Transverse colon (tissue), 4 donors: ENCODE results near the gene ETV7. TPM values are rescaled to one million over a fixed set of nuclear protein-coding genes. Genes with fewer than 3 reads are reported as not detected.

Experiments used
- DNase-seq: peaks from one replicate; pipeline ENCODE4 v3.0.0-alpha.2; 2019
- H3K27ac ChIP-seq, 4 donors: fragments of 200-600 bp; sonication (generic); 2 replicates each; pipeline ENCODE4 v1.5.1; 2016 to 2018; ENCODE audit warnings: inconsistent platforms in 4 of 4
- H3K27me3 ChIP-seq: fragments of 200-600 bp; sonication (generic); 2 replicates; pipeline ENCODE4 v1.5.1; 2017; ENCODE audit warnings: inconsistent platforms
- H3K36me3 ChIP-seq, 4 donors: fragments of 200-600 bp; sonication (generic); 2 replicates each; pipeline ENCODE4 v1.5.1; 2017 to 2019; ENCODE audit warnings: inconsistent platforms in 4 of 4
- H3K4me1 ChIP-seq, 4 donors: fragments of 200-600 bp; sonication (generic); 2 replicates each; pipeline ENCODE4 v1.5.1; 2017 to 2020; ENCODE audit warnings: inconsistent platforms in 4 of 4
- H3K4me3 ChIP-seq, 4 donors: fragments of 200-600 bp; sonication (generic); 1 replicate in 1 of 4; 2 replicates in 3 of 4; pipeline versions ENCODE4 v1.5.1 to v1.6.1; 2017 to 2019; ENCODE audit warnings: inconsistent platforms in 4 of 4
- H3K9me3 ChIP-seq, 2 donors: fragments of 200-600 bp; sonication (generic); 2 replicates each; pipeline ENCODE4 v1.5.1; 2017 to 2019; ENCODE audit warnings: inconsistent platforms in 2 of 2
- CTCF ChIP-seq, 5 experiments: fragments of 200-600 bp in 3 of 5; fragments of 450-650 bp in 2 of 5; sonication (generic) in 3 of 5; IDR thresholded peaks; 1 replicate in 2 of 5; 2 replicates in 3 of 5; pipeline ENCODE4 v1.5.1; 2016 to 2017; ENCODE audit warnings: antibody characterized with exemption in 5 of 5, inconsistent platforms in 3 of 5, mild to moderate bottlenecking in 2 of 5, moderate library complexity in 1 of 5
- EP300 ChIP-seq: sonication (generic); formaldehyde crosslinking; IDR thresholded peaks from one replicate; pipeline ENCODE4 v1.6.1; 2017; ENCODE audit warnings: antibody characterized with exemption, low read depth
- POLR2A ChIP-seq: fragments of 450-650 bp; IDR thresholded peaks from one replicate; pipeline ENCODE4 v1.6.1; 2016; ENCODE audit warnings: antibody characterized with exemption, mild to moderate bottlenecking, moderate library complexity
- POLR2AphosphoS5 ChIP-seq, 3 donors: sonication (generic); formaldehyde crosslinking; IDR thresholded peaks; one replicate each; pipeline ENCODE4 v1.6.1; 2016; ENCODE audit warnings: antibody characterized with exemption in 3 of 3
- WGBS, 2 donors: methylation state at CpG; one replicate each; pipeline ENCODE4 v1.1.5; 2018; ENCODE audit warnings: low coverage in 1 of 2; 5-methylcytosine and 5-hydroxymethylcytosine counted together
- in situ Hi-C, 4 donors: fragments of 200-750 bp; cut with MboI; loops; one replicate each; pipeline versions ENCODE4 v1.15.0 to v1.15.1; 2017; ENCODE audit warnings: low sequenced_read_pairs in 3 of 4, low pct_ligation_motif_present in 1 of 4, low pct_unique_long_range_greater_than_20kb in 1 of 4
- intact Hi-C: fragments of 100-400 bp; cut with DNase I; formaldehyde crosslinking; loops from one replicate; pipeline ENCODE4 v1.15.1; 2023; ENCODE audit warnings: low total_unique reads
- total RNA-seq, 4 donors: library from RNA; depleted of rRNA; stranded (reverse); fragments of >200 nt; gene quantifications; one replicate each; pipeline ENCODE4 v1.1.0, GENCODE V29; 2016

Gene ETV7
- total RNA-seq, 4 donors from 2014 or later = 1.3 to 4.2 (median 3.0) TPM

- no peaks in the 10 kb centered on the region for H3K4me1 ChIP-seq
- in situ Hi-C loops = no loop called here
- no peaks in the 10 kb centered on the region for H3K27me3 ChIP-seq
- H3K9me3 ChIP-seq = no peaks in the 10 kb centered on the region
- WGBS, 2 donors = 93 to 100% methylated on average over 2 to 8 of the region's 8 CpGs
- no peak overlapping the region for H3K4me3 ChIP-seq
- no peak overlapping the region for H3K27ac ChIP-seq
- TF ChIP-seq POLR2AphosphoS5 (IDR thresholded peaks at IDR 0.05) (no peak), EP300 (no peak), POLR2A (no peak), CTCF (IDR thresholded peaks at IDR 0.05) (no peak)
- no peaks in the 10 kb centered on the region for H3K36me3 ChIP-seq
- intact Hi-C loops = no loop called here
- no peak for DNase-seq
Measured at GRCh38 chr6:36376183-36376582, 11.3 kb downstream of the ETV7 start.

- Histone ChIP-seq H3K4me3 (no peak overlapping the region), H3K36me3 (no peaks in the 10 kb centered on the region), H3K27me3 (no peaks in the 10 kb centered on the region), H3K4me1 (no peaks in the 10 kb centered on the region), H3K27ac (no peak overlapping the region), H3K9me3 (no peaks in the 10 kb centered on the region)
- WGBS, 2 donors = 92 to 93% methylated on average over 2 to 20 of the region's 20 CpGs
- in situ Hi-C loops = no loop called here
- intact Hi-C loops = no loop called here
- DNase-seq = no peak
- TF ChIP-seq POLR2A (no peak), POLR2AphosphoS5 (IDR thresholded peaks at IDR 0.05) (no peak), CTCF (IDR thresholded peaks at IDR 0.05) (no peak), EP300 (no peak)
Measured at GRCh38 chr6:36375644-36376155, 11.8 kb downstream of the ETV7 start.

GRCh38 chr6:36374972-36375371, 12.5 kb downstream of the ETV7 start:
- TF ChIP-seq EP300 (no peak), POLR2A (no peak), POLR2AphosphoS5 (IDR thresholded peaks at IDR 0.05) (no peak), CTCF (IDR thresholded peaks at IDR 0.05) (no peak)
- in situ Hi-C loops = loop anchor here in 2 of 4 donors (25.0 kb wide), 2 partner anchors 263 to 363 kb away; partner anchors contain the start of gene SLC26A8 (in 2 of the 2)
- no peaks in the 10 kb centered on the region for H3K4me1 ChIP-seq
- no peaks in the 10 kb centered on the region for H3K9me3 ChIP-seq
- H3K4me3 ChIP-seq = no peak overlapping the region
- 44 to 84% methylated on average over 2 to 8 of the region's 8 CpGs for WGBS, 2 donors
- H3K27ac ChIP-seq = no peak overlapping the region
- intact Hi-C loops = no loop called here
- no peak for DNase-seq
- no peaks in the 10 kb centered on the region for H3K36me3 ChIP-seq
- no peaks in the 10 kb centered on the region for H3K27me3 ChIP-seq

GRCh38 chr6:36374194-36374593, 13.3 kb downstream of the ETV7 start:
- Histone ChIP-seq H3K27ac (no peak overlapping the region), H3K4me1 (no peaks in the 10 kb centered on the region), H3K4me3 (no peak overlapping the region), H3K27me3 (no peaks in the 10 kb centered on the region), H3K36me3 (no peaks in the 10 kb centered on the region), H3K9me3 (no peaks in the 10 kb centered on the region)
- in situ Hi-C loops = loop anchor here in 2 of 4 donors (25.0 kb wide), 2 partner anchors 262 to 362 kb away; partner anchors contain the start of gene SLC26A8 (in 2 of the 2)
- no peak for DNase-seq
- TF ChIP-seq EP300 (no peak), POLR2AphosphoS5 (IDR thresholded peaks at IDR 0.05) (no peak), CTCF (IDR thresholded peaks at IDR 0.05) (no peak), POLR2A (no peak)
- intact Hi-C loops = no loop called here
- 89% methylated on average over 4 of the region's 4 CpGs; no CpG with 5 or more reads in 1 of the 2 donors for WGBS, 2 donors
